Measurements from ENCODE around the gene USP3.
A peak's percentile ranks its signal among the peaks of the same experiment; 100 is the strongest.

Gene USP3

GRCh38 chr15:63466378-63467192 is 37.8 kb upstream of the USP3 start:
- DNase-seq (ENCODE audit: low spot score): peak; percentile 84
- in situ Hi-C loops (cut with MboI; ENCODE audit: low pct_unique_long_range_greater_than_20kb, low sequenced_read_pairs, unreplicated experiment): loop anchor here (25.0 kb wide), 1 partner anchor 596 kb away; no protein-coding TSS in a partner anchor
- TF ChIP-seq CTCF (IDR thresholded peaks at IDR 0.05; ENCODE audit: extremely low read depth, insufficient read depth, missing control alignments): peak; percentile 77

GRCh38 chr15:63469190-63469589 is 35.2 kb upstream of the USP3 start:
- in situ Hi-C loops (cut with MboI; ENCODE audit: low pct_unique_long_range_greater_than_20kb, low sequenced_read_pairs, unreplicated experiment): loop anchor here (25.0 kb wide), 1 partner anchor 593 kb away; no protein-coding TSS in a partner anchor
- DNase-seq (ENCODE audit: low spot score): no peak
- TF ChIP-seq CTCF (IDR thresholded peaks at IDR 0.05; ENCODE audit: extremely low read depth, insufficient read depth, missing control alignments): no peak

- in situ Hi-C loops (cut with MboI; ENCODE audit: low pct_unique_long_range_greater_than_20kb, low sequenced_read_pairs, unreplicated experiment): loop anchor here (25.0 kb wide), 1 partner anchor 592 kb away; no protein-coding TSS in a partner anchor
- no peak for DNase-seq (ENCODE audit: low spot score)
- no peak for TF ChIP-seq CTCF (IDR thresholded peaks at IDR 0.05; ENCODE audit: extremely low read depth, insufficient read depth, missing control alignments)
These were observed 34.4 kb upstream of the USP3 start for GRCh38 chr15:63469984-63470383.

- TF ChIP-seq CTCF (IDR thresholded peaks at IDR 0.05; ENCODE audit: extremely low read depth, insufficient read depth, missing control alignments): no peak
- in situ Hi-C loops (cut with MboI; ENCODE audit: low pct_unique_long_range_greater_than_20kb, low sequenced_read_pairs, unreplicated experiment): loop anchor here (25.0 kb wide), 1 partner anchor 589 kb away; no protein-coding TSS in a partner anchor
- peak; percentile 45 for DNase-seq (ENCODE audit: low spot score)
These were observed 31.2 kb upstream of the USP3 start for GRCh38 chr15:63473007-63473748.

- TF ChIP-seq CTCF (IDR thresholded peaks at IDR 0.05; ENCODE audit: extremely low read depth, insufficient read depth, missing control alignments): no peak
- in situ Hi-C loops (cut with MboI; ENCODE audit: low pct_unique_long_range_greater_than_20kb, low sequenced_read_pairs, unreplicated experiment): loop anchor here (25.0 kb wide), 1 partner anchor 589 kb away; no protein-coding TSS in a partner anchor
These were observed 30.7 kb upstream of the USP3 start for GRCh38 chr15:63473749-63473998.

GRCh38 chr15:63473999-63474809 is 30.2 kb upstream of the USP3 start:
- no peak for TF ChIP-seq CTCF (IDR thresholded peaks at IDR 0.05; ENCODE audit: extremely low read depth, insufficient read depth, missing control alignments)
- no peak for DNase-seq (ENCODE audit: low spot score)
- in situ Hi-C loops (cut with MboI; ENCODE audit: low pct_unique_long_range_greater_than_20kb, low sequenced_read_pairs, unreplicated experiment): loop anchor here (25.0 kb wide), 1 partner anchor 588 kb away; no protein-coding TSS in a partner anchor

More at GRCh38 chr15:63473749-63473998, 30.7 kb upstream of the USP3 start:
- DNase-seq (ENCODE audit: low spot score): no peak
